Bronchial epithelial cell (primary cell): ENCODE results near the gene NXPE4. TPM values are rescaled to one million over a fixed set of nuclear protein-coding genes. Genes with fewer than 3 reads are reported as not detected.
"Not testable (repeated sequence)": the region's sequence is repeated elsewhere in the genome, so short reads cannot be mapped to it uniquely, and the experiment has no call there.

Source experiments
- DNase-seq: peaks from one replicate; pipeline ENCODE4 v3.0.0-alpha.2; 2010; ENCODE audit warnings: low read depth
- FAIRE-seq: peaks from 2 replicates; lab custom pipeline; 2011; peaks lifted over from hg19 to GRCh38; lab: Jason Lieb, UNC
- H3K27me3 ChIP-seq: 2 replicates; pipeline ENCODE4 v1.5.1; 2011; ENCODE audit warnings: low read length; ENCODE audit not compliant: control insufficient read depth, insufficient read depth
- H3K36me3 ChIP-seq: 2 replicates; pipeline ENCODE4 v1.5.1; 2011; ENCODE audit warnings: low read length; ENCODE audit not compliant: control insufficient read depth, insufficient read depth
- H3K4me3 ChIP-seq: 2 replicates; pipeline ENCODE4 v1.5.1; 2011; ENCODE audit warnings: mild to moderate bottlenecking, low read depth, low read length, control low read depth
- total RNA-seq: library from RNA; depleted of rRNA; stranded (reverse); fragments of >200 nt; gene quantifications from 2 replicates; pipeline ENCODE4 v1.2.1, GENCODE V29; 2014
- TF ChIP-seq, protein P1 (sequence below): IDR thresholded peaks from 2 replicates; pipeline ENCODE4 v1.5.1; 2011; ENCODE audit warnings: mild to moderate bottlenecking, moderate library complexity, low read length, control low read depth, inconsistent platforms; ENCODE audit not compliant: insufficient read depth, severe bottlenecking

NXPE4 gene
- total RNA-seq, 1 donor from 2014 or later: not detected

DNA sequence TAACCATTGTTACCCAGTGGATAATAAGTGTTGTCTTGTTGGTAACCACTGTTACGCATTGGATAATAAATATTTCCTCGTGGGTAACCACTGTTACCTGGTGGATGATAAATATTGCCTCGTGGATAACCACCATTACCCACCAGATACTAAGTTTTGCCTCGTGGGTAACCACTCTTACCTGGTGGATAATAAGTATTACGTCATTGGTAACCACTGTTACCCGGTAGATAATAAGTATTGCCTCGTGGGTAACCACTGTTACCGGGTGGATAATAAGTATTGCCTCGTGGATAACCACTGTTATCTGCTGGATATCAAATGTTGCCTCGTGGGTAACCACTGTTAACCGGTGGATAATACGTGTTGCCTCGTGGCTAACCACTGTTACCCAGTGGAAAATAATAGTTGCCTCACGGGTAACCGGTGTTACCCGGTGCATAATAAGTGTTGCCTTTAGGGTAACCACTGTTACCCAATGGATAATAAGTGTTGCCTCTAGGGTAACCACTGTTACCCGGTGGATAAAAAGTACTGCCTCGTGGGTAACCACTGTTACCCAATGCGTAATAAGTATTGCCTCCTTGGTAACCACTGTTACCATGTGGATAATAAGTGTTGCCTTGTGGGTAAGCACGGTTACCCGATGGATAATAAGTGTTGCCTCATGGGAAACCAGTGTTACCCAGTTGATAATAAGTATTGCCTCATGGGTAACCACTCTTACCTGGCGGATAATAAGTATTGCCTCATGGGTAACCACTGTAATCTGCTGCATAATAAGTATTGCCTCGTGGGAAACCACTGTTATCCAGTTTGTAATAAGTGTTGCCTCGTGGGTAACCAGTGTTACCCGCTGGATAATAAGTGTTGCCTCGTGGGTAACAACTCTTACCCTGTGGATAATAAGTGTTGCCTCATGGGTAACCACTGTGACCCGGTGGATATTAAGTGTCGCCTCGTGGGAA is 21.9 kb upstream of the NXPE4 start:
- H3K4me3 ChIP-seq: no peak overlapping the region
- no peak for DNase-seq
- no peak for FAIRE-seq
- H3K27me3 ChIP-seq: no peaks in the 10 kb centered on the region
- TF ChIP-seq, protein P1, sequence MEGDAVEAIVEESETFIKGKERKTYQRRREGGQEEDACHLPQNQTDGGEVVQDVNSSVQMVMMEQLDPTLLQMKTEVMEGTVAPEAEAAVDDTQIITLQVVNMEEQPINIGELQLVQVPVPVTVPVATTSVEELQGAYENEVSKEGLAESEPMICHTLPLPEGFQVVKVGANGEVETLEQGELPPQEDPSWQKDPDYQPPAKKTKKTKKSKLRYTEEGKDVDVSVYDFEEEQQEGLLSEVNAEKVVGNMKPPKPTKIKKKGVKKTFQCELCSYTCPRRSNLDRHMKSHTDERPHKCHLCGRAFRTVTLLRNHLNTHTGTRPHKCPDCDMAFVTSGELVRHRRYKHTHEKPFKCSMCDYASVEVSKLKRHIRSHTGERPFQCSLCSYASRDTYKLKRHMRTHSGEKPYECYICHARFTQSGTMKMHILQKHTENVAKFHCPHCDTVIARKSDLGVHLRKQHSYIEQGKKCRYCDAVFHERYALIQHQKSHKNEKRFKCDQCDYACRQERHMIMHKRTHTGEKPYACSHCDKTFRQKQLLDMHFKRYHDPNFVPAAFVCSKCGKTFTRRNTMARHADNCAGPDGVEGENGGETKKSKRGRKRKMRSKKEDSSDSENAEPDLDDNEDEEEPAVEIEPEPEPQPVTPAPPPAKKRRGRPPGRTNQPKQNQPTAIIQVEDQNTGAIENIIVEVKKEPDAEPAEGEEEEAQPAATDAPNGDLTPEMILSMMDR: no peak
- H3K36me3 ChIP-seq: no peaks in the 10 kb centered on the region

DNA sequence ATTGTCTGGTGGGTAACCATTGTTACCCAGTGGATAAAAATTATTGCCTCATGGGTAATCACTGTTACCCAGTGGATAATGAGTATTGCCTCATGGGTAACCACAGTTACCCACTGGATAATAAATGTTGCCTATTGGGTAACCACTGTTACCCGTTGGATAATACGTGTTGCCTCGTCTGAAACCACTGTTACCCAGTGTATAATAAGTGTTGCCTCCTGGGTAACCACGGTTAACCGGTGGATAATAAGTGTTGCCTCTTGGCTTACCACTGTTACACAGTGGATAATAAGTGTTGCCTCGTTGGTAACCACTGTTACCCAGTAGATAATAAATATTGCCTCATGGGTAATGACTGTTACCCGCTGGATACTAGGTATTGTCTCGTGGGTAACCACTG is 20.9 kb upstream of the NXPE4 start:
- DNase-seq (no peak), FAIRE-seq (no peak)
- Histone ChIP-seq H3K27me3 (no peaks in the 10 kb centered on the region), H3K36me3 (no peaks in the 10 kb centered on the region), H3K4me3 (no peak overlapping the region)
- TF ChIP-seq, protein P1: no peak

- TF ChIP-seq, protein P1: no peak
- H3K36me3 ChIP-seq: no peaks in the 10 kb centered on the region
- DNase-seq (no peak), FAIRE-seq (no peak)
- H3K4me3 ChIP-seq: no peak overlapping the region
- H3K27me3 ChIP-seq: no peaks in the 10 kb centered on the region
Measured at GRCh38 chr11:114615448-114616361, 20.1 kb upstream of the NXPE4 start.

DNA sequence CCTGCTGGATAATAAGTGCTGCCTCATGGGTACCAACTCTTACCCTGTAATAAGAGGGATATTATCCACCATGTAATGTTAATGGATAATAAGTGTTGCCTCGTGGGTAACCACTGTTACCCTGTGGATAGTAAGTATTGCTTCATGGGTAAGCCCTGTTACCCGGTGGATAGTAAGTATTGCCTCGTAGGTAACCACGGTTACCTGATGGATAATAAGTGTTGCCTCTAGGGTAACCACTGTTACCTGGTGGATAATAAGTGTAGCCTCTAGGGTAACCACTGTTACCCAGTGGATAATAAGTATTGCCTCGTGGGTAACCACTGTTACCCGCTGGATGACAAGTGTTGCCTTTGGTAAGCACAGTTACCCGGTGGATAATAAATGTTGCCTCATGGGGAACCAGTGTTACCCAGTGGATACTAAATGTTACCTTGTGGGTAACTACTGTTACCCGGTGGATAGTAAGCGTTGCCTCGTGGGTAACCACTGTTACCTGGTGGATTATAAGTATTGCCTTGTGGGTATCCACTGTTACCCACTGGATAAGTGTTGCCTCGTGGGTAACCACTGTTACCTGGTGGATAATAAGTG is 18.6 kb upstream of the NXPE4 start:
- FAIRE-seq: no peak
- H3K36me3 ChIP-seq: no peaks in the 10 kb centered on the region
- H3K27me3 ChIP-seq: no peaks in the 10 kb centered on the region
- TF ChIP-seq, protein P1: no peak
- no peak overlapping the region for H3K4me3 ChIP-seq
- no peak for DNase-seq

GRCh38 chr11:114613094-114613493 is 17.5 kb upstream of the NXPE4 start:
- not testable (repeated sequence) for H3K4me3 ChIP-seq, FAIRE-seq, H3K27me3 ChIP-seq, H3K36me3 ChIP-seq, DNase-seq
